ENCODE results near the gene NBEA. TPM values are rescaled to one million over a fixed set of nuclear protein-coding genes. Genes with fewer than 3 reads are reported as not detected.

The NBEA gene
- total and polyA plus RNA-seq, 12 donors: 3.1 to 19.7 (median 14.2) TPM

GRCh38 chr13:35387682-35388250, 445.7 kb downstream of the NBEA start:
- H3K36me3 ChIP-seq (replicated peaks in 1 of 2): no peaks in the 10 kb centered on the region
- TF ChIP-seq CTCF (IDR thresholded peaks at IDR 0.05) (no peak), POLR2A (IDR thresholded peaks at IDR 0.05) (no peak)
- H3K27ac ChIP-seq: no peak overlapping the region
- peaks cover 0 to 8% of the 10 kb centered on the region in 2 donors for H3K4me1 ChIP-seq (replicated peaks in 1 of 2)
- H3K27me3 ChIP-seq: no peaks in the 10 kb centered on the region
- H3K4me3 ChIP-seq: no peak overlapping the region
- peaks cover 0 to 4% (median 0%) of the 10 kb centered on the region in 3 donors for H3K9me3 ChIP-seq (replicated peaks in 1 of 3)
- 74 to 86% (median 85%) methylated on average over 6 of the region's 6 CpGs for WGBS, 4 donors
- no peak for DNase-seq
- intact Hi-C loops (cut with DNase I): no loop called here

GRCh38 chr13:35388441-35389355, 446.6 kb downstream of the NBEA start:
- H3K4me3 ChIP-seq: no peak overlapping the region
- TF ChIP-seq POLR2A (IDR thresholded peaks at IDR 0.05): no peak
- TF ChIP-seq CTCF (IDR thresholded peaks at IDR 0.05): no peak
- no peak overlapping the region for H3K27ac ChIP-seq
- 45 to 58% (median 54%) methylated on average over 5 of the region's 5 CpGs for WGBS, 4 donors
- no peak for DNase-seq
- no peaks in the 10 kb centered on the region for H3K27me3 ChIP-seq
- intact Hi-C loops (cut with DNase I): no loop called here
- peaks cover 0 to 8% of the 10 kb centered on the region in 2 donors for H3K4me1 ChIP-seq (replicated peaks in 1 of 2)
- H3K9me3 ChIP-seq (replicated peaks in 1 of 3): peaks cover 0 to 4% (median 0%) of the 10 kb centered on the region in 3 donors
- no peaks in the 10 kb centered on the region for H3K36me3 ChIP-seq (replicated peaks in 1 of 2)

- H3K9me3 ChIP-seq (replicated peaks in 1 of 3): peaks cover 0 to 4% (median 0%) of the 10 kb centered on the region in 3 donors
- DNase-seq: no peak
- no peak overlapping the region for H3K4me3 ChIP-seq
- intact Hi-C loops (cut with DNase I): no loop called here
- no peak for TF ChIP-seq POLR2A (IDR thresholded peaks at IDR 0.05)
- no peak for TF ChIP-seq CTCF (IDR thresholded peaks at IDR 0.05)
- H3K4me1 ChIP-seq (replicated peaks in 1 of 2): peaks cover 0 to 8% of the 10 kb centered on the region in 2 donors
- H3K27me3 ChIP-seq: no peaks in the 10 kb centered on the region
- H3K36me3 ChIP-seq (replicated peaks in 1 of 2): no peaks in the 10 kb centered on the region
- H3K27ac ChIP-seq: no peak overlapping the region
Measured at GRCh38 chr13:35389535-35389934, 447.5 kb downstream of the NBEA start.

- Histone ChIP-seq H3K36me3 (replicated peaks in 1 of 2) (no peaks in the 10 kb centered on the region), H3K27ac (no peak overlapping the region), H3K4me3 (no peak overlapping the region), H3K9me3 (replicated peaks in 1 of 3) (no peaks in the 10 kb centered on the region), H3K4me1 (replicated peaks in 1 of 2) (peaks cover 0 to 8% of the 10 kb centered on the region in 2 donors), H3K27me3 (no peaks in the 10 kb centered on the region)
- TF ChIP-seq CTCF (IDR thresholded peaks at IDR 0.05): no peak
- TF ChIP-seq POLR2A (IDR thresholded peaks at IDR 0.05): no peak
- intact Hi-C loops (cut with DNase I): no loop called here
- WGBS, 4 donors: 69 to 86% (median 74%) methylated on average over 2 of the region's 2 CpGs
- no peak for DNase-seq
Measured at GRCh38 chr13:35392768-35393167, 450.7 kb downstream of the NBEA start.
